IMR-90 (cell line): Measurements from ENCODE around the gene NR6A1. TPM values are rescaled to one million over a fixed set of nuclear protein-coding genes. Genes with fewer than 3 reads are reported as not detected.

Experiments used
- ATAC-seq: fragments of 200-7000 bp; cut with Tn5 transposase; 2 replicates; pipeline ENCODE4 v1.9.1; 2020; ENCODE audit warnings: low read depth, mild to moderate bottlenecking, moderate library complexity
- BruUV-seq: library from RNA; stranded (reverse); fragments of 400-500 nt; replicated peaks from 2 replicates; lab custom pipeline; 2021; lab: Mats Ljungman, UMichigan
- CTCF ChIA-PET: fragments of 300-600 bp; formaldehyde crosslinking; extraction: SDS; loops from one replicate; lab custom pipeline; 2021; ENCODE audit warnings: antibody characterized with exemption; lab: Yijun Ruan, JAX
- POLR2A ChIA-PET: fragments of 300-600 bp; sonication (Branson Sonifier 250); formaldehyde crosslinking; loops from one replicate; lab custom pipeline; 2022; ENCODE audit warnings: antibody characterized with exemption; ENCODE audit not compliant: unreplicated experiment; lab: Charles Lee
- DNase-seq: peaks from one replicate; pipeline ENCODE4 v3.0.0; 2013
- H2AFZ ChIP-seq: replicated peaks from 2 replicates; pipeline ENCODE3; 2013; ENCODE audit warnings: low read length, mild to moderate bottlenecking; ENCODE audit not compliant: poor library complexity
- H2AK5ac ChIP-seq: 2 replicates; pipeline ENCODE4 v1.6.1; 2013; ENCODE audit warnings: low read depth, low read length, inconsistent platforms
- H2AK9ac ChIP-seq: replicated peaks from 2 replicates; pipeline ENCODE3; 2013; ENCODE audit warnings: mild to moderate bottlenecking, low read depth, low read length, moderate library complexity; ENCODE audit not compliant: poor library complexity
- H2BK120ac ChIP-seq: 2 replicates; pipeline ENCODE4 v1.6.1; 2013; ENCODE audit warnings: low read depth, low read length, inconsistent platforms
- H2BK15ac ChIP-seq: 3 replicates; pipeline ENCODE4 v1.6.1; 2013; ENCODE audit warnings: low read depth, low read length, inconsistent platforms
- H2BK20ac ChIP-seq: 2 replicates; pipeline ENCODE4 v1.6.1; 2013; ENCODE audit warnings: low read depth, mild to moderate bottlenecking, inconsistent platforms, low read length, moderate library complexity
- H2BK5ac ChIP-seq: 2 replicates; pipeline ENCODE4 v1.6.1; 2013; ENCODE audit warnings: mild to moderate bottlenecking, low read depth, low read length, inconsistent platforms; ENCODE audit not compliant: poor library complexity, severe bottlenecking
- H3K14ac ChIP-seq: replicated peaks from 2 replicates; pipeline ENCODE4 v1.6.1; 2013; ENCODE audit warnings: low read depth, low read length, inconsistent platforms
- H3K18ac ChIP-seq: 2 replicates; pipeline ENCODE4 v1.6.1; 2013; ENCODE audit warnings: low read depth, low read length, control low read depth
- H3K23ac ChIP-seq: 2 replicates; pipeline ENCODE4 v1.6.1; 2013; ENCODE audit warnings: low read depth, low read length, inconsistent platforms
- H3K27ac ChIP-seq: 2 replicates; pipeline ENCODE4 v1.5.1; 2013; ENCODE audit warnings: mild to moderate bottlenecking, control low read depth, low read length; ENCODE audit not compliant: insufficient read depth
- H3K27me3 ChIP-seq: 2 replicates; pipeline ENCODE4 v1.6.1; 2013; ENCODE audit warnings: low read length; ENCODE audit not compliant: control insufficient read depth, insufficient read depth
- H3K36me3 ChIP-seq: 2 replicates; pipeline ENCODE4 v1.6.1; 2013; ENCODE audit warnings: low read length, mixed read lengths; ENCODE audit not compliant: control insufficient read depth, insufficient read depth
- H3K4ac ChIP-seq: 2 replicates; pipeline ENCODE4 v1.6.1; 2013; ENCODE audit warnings: low read depth, low read length, inconsistent platforms
- H3K4me1 ChIP-seq: 2 replicates; pipeline ENCODE4 v1.6.1; 2013; ENCODE audit warnings: low read length, mixed read lengths; ENCODE audit not compliant: control insufficient read depth, insufficient read depth
- H3K4me2 ChIP-seq: 2 replicates; pipeline ENCODE4 v1.6.1; 2013; ENCODE audit warnings: low read depth, mild to moderate bottlenecking, control low read depth, low read length, moderate library complexity
- H3K4me3 ChIP-seq: 2 replicates; pipeline ENCODE4 v1.5.1; 2013; ENCODE audit warnings: low read depth, mild to moderate bottlenecking, control low read depth, low read length, moderate library complexity; ENCODE audit not compliant: insufficient read depth
- H3K56ac ChIP-seq: 2 replicates; pipeline ENCODE4 v1.6.1; 2013; ENCODE audit warnings: low read length, inconsistent platforms; ENCODE audit not compliant: insufficient read depth; ENCODE audit errors: extremely low read depth
- H3K79me1 ChIP-seq, 2 experiments: 2 replicates each; pipeline ENCODE4 v1.6.1; 2013; ENCODE audit warnings: low read length in 2 of 2, inconsistent platforms in 1 of 2, low read depth in 1 of 2
- H3K9ac ChIP-seq: 2 replicates; pipeline ENCODE4 v1.6.1; 2013; ENCODE audit warnings: low read depth, low read length, control low read depth
- H3K9me1 ChIP-seq: 2 replicates; pipeline ENCODE4 v1.6.1; 2013; ENCODE audit warnings: low read length, inconsistent platforms; ENCODE audit not compliant: insufficient read depth
- H3K9me3 ChIP-seq: 2 replicates; pipeline ENCODE4 v1.6.1; 2013; ENCODE audit warnings: low read length; ENCODE audit not compliant: control insufficient read depth, insufficient read depth
- H4K20me1 ChIP-seq: 2 replicates; pipeline ENCODE4 v1.6.1; 2013; ENCODE audit warnings: low read length, inconsistent platforms; ENCODE audit not compliant: insufficient read depth
- H4K5ac ChIP-seq: 2 replicates; pipeline ENCODE4 v1.6.1; 2013; ENCODE audit warnings: mild to moderate bottlenecking, low read depth, low read length, control low read depth
- H4K8ac ChIP-seq, 2 experiments: 2 replicates each; pipeline ENCODE4 v1.6.1; 2013; ENCODE audit warnings: low read depth in 2 of 2, low read length in 2 of 2, control low read depth in 1 of 2, inconsistent platforms in 1 of 2
- H4K91ac ChIP-seq: 2 replicates; pipeline ENCODE4 v1.6.1; 2013; ENCODE audit warnings: low read depth, low read length, inconsistent platforms; ENCODE audit not compliant: insufficient read depth
- BHLHE40 ChIP-seq: fragments of 150-350 bp; IDR thresholded peaks from 2 replicates; pipeline ENCODE4 v1.6.1; 2016; ENCODE audit warnings: mild to moderate bottlenecking, low read depth, low read length
- CEBPB ChIP-seq: IDR thresholded peaks from 2 replicates; pipeline ENCODE4 v1.6.1; 2012; ENCODE audit warnings: low read depth, low read length, improper control_type of control experiment
- CHD1 ChIP-seq: IDR thresholded peaks from 2 replicates; pipeline ENCODE4 v1.6.1; 2012; ENCODE audit warnings: low read depth, low read length, improper control_type of control experiment
- FOS ChIP-seq: fragments of 150-350 bp; IDR thresholded peaks from 2 replicates; pipeline ENCODE4 v1.6.1; 2016; ENCODE audit warnings: low read depth, low read length
- MAFK ChIP-seq: IDR thresholded peaks from 2 replicates; pipeline ENCODE4 v1.6.1; 2012; ENCODE audit warnings: low read depth, low read length, improper control_type of control experiment
- MAZ ChIP-seq: IDR thresholded peaks from 2 replicates; pipeline ENCODE4 v1.6.1; 2012; ENCODE audit warnings: low read depth, mild to moderate bottlenecking, low read length, improper control_type of control experiment, moderate library complexity, borderline replicate concordance
- MXI1 ChIP-seq: IDR thresholded peaks from 2 replicates; pipeline ENCODE4 v1.6.1; 2012; ENCODE audit warnings: low read depth, mild to moderate bottlenecking, low read length, moderate library complexity, borderline replicate concordance
- NFE2L2 ChIP-seq: fragments of 150-350 bp; IDR thresholded peaks from 2 replicates; pipeline ENCODE4 v1.6.1; 2016; ENCODE audit warnings: low read depth, mild to moderate bottlenecking, low read length
- POLR2A ChIP-seq: IDR thresholded peaks from 2 replicates; pipeline ENCODE4 v1.6.1; 2012; ENCODE audit warnings: mild to moderate bottlenecking, low read depth, low read length
- RAD21 ChIP-seq: IDR thresholded peaks from 2 replicates; pipeline ENCODE4 v1.6.1; 2012; ENCODE audit warnings: low read length, improper control_type of control experiment
- RCOR1 ChIP-seq: IDR thresholded peaks from 2 replicates; pipeline ENCODE4 v1.6.1; 2012; ENCODE audit warnings: mild to moderate bottlenecking, low read length, improper control_type of control experiment; ENCODE audit not compliant: insufficient replicate concordance
- RFX5 ChIP-seq: IDR thresholded peaks from 2 replicates; pipeline ENCODE4 v1.8.0; 2012; ENCODE audit warnings: low read depth, mild to moderate bottlenecking, low read length, moderate library complexity
- SMC3 ChIP-seq: fragments of 150-350 bp; IDR thresholded peaks from 2 replicates; pipeline ENCODE4 v1.6.1; 2016; ENCODE audit warnings: low read depth, mild to moderate bottlenecking, antibody characterized with exemption, low read length, moderate library complexity
- WGBS, 2 experiments: methylation state at CpG; one replicate each; pipeline versions ENCODE4 v1.1.5 to v1.1.7; 2013; ENCODE audit warnings: missing lambda C conversion rate in 2 of 2; ENCODE audit not compliant: insufficient read length in 1 of 2; ENCODE audit errors: extremely low coverage in 2 of 2; 5-methylcytosine and 5-hydroxymethylcytosine counted together
- dilution Hi-C: fragments of 300-500 bp; cut with HindIII; formaldehyde crosslinking; loops from one replicate; pipeline ENCODE4 v1.14.3; 2018; ENCODE audit warnings: low sequenced_read_pairs; ENCODE audit not compliant: unreplicated experiment
- in situ Hi-C: fragments of 300-500 bp; cut with MboI; formaldehyde crosslinking; loops from 3 replicates; pipeline ENCODE4 v1.14.3; 2019; ENCODE audit warnings: low sequenced_read_pairs, inconsistent platforms, mixed read lengths
- intact Hi-C: fragments of 100-400 bp; cut with micrococcal nuclease; formaldehyde crosslinking; loops from 2 replicates; pipeline ENCODE4 v1.10.0; 2022
- polyA plus RNA-seq, 3 experiments: library from polyadenylated mRNA; depleted of rRNA; stranded (reverse); fragments of >200 nt; gene quantifications; 2 replicates each; pipeline ENCODE4 v1.2.3, GENCODE V29; 2012; ENCODE audit warnings: low replicate concordance in 1 of 3
- total RNA-seq: library from RNA; depleted of rRNA; stranded (reverse); fragments of >200 nt; gene quantifications from 2 replicates; pipeline ENCODE4 v1.2.3, GENCODE V29; 2012
- TF ChIP-seq, protein P1 (sequence below): conservative IDR thresholded peaks from 2 replicates; pipeline ENCODE4 v1.5.1; 2012; ENCODE audit warnings: mild to moderate bottlenecking, low read depth, low read length, improper control_type of control experiment
- TF ChIP-seq, protein P2 (sequence below): fragments of 150-350 bp; IDR thresholded peaks from 2 replicates; pipeline ENCODE4 v1.6.1; 2016; ENCODE audit warnings: low read depth, mild to moderate bottlenecking, low read length, moderate library complexity, borderline replicate concordance
- TF ChIP-seq, protein P3 (sequence below): fragments of 150-350 bp; IDR thresholded peaks from 2 replicates; pipeline ENCODE4 v1.6.1; 2017; ENCODE audit warnings: mild to moderate bottlenecking, antibody characterized with exemption, low read length, low read depth

NR6A1 gene
- total and polyA plus RNA-seq, 2 of the 4 experiments (the other 2 are of a cell fraction): 0.14 to 0.36 TPM

DNA sequence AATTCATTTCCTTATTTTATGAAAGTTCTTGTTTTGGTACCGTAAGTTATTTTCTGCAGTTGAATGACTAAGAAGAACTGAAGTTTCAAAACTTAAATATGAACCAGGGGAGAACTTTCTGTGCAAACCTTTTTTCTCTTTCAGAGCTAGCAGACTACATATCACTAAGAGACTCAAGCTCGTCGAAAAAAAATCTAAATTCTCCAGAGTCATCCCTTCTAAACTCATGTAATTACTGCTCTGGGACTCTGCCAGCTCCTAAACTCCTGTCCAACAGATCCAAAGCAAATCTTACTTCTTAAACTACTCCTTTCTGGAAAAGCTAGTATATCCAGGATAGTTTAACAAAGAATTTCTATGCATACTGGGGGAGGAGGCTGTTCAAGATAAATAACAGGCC is 176.9 kb downstream of the NR6A1 start:
- no peaks in the 10 kb centered on the region for H4K20me1 ChIP-seq
- H3K4ac ChIP-seq: no peak overlapping the region
- in situ Hi-C loops (no loop called here), dilution Hi-C loops (no loop called here), intact Hi-C loops (loop anchor here (5.0 kb wide), 1 partner anchor 332 kb away; no protein-coding TSS in a partner anchor)
- ATAC-seq: peak; percentile 40
- no peak overlapping the region for H2BK5ac ChIP-seq
- peaks cover 6% of the 10 kb centered on the region for H3K4me1 ChIP-seq
- H2BK20ac ChIP-seq: no peak overlapping the region
- H4K8ac ChIP-seq: no peak overlapping the region
- no peak overlapping the region for H3K18ac ChIP-seq
- H2AK5ac ChIP-seq: no peak overlapping the region
- H2BK15ac ChIP-seq: no peak overlapping the region
- TF ChIP-seq BHLHE40 (no peak), SMC3 (no peak), MXI1 (no peak), MAZ (no peak), POLR2A (no peak), MAFK (no peak), RFX5 (no peak), FOS (no peak), RAD21 (no peak), RCOR1 (no peak), CEBPB (no peak), CHD1 (no peak), NFE2L2 (no peak)
- TF ChIP-seq, protein P1, sequence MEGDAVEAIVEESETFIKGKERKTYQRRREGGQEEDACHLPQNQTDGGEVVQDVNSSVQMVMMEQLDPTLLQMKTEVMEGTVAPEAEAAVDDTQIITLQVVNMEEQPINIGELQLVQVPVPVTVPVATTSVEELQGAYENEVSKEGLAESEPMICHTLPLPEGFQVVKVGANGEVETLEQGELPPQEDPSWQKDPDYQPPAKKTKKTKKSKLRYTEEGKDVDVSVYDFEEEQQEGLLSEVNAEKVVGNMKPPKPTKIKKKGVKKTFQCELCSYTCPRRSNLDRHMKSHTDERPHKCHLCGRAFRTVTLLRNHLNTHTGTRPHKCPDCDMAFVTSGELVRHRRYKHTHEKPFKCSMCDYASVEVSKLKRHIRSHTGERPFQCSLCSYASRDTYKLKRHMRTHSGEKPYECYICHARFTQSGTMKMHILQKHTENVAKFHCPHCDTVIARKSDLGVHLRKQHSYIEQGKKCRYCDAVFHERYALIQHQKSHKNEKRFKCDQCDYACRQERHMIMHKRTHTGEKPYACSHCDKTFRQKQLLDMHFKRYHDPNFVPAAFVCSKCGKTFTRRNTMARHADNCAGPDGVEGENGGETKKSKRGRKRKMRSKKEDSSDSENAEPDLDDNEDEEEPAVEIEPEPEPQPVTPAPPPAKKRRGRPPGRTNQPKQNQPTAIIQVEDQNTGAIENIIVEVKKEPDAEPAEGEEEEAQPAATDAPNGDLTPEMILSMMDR: no peak
- TF ChIP-seq, protein P2, sequence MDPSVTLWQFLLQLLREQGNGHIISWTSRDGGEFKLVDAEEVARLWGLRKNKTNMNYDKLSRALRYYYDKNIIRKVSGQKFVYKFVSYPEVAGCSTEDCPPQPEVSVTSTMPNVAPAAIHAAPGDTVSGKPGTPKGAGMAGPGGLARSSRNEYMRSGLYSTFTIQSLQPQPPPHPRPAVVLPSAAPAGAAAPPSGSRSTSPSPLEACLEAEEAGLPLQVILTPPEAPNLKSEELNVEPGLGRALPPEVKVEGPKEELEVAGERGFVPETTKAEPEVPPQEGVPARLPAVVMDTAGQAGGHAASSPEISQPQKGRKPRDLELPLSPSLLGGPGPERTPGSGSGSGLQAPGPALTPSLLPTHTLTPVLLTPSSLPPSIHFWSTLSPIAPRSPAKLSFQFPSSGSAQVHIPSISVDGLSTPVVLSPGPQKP: no peak
- TF ChIP-seq, protein P3, sequence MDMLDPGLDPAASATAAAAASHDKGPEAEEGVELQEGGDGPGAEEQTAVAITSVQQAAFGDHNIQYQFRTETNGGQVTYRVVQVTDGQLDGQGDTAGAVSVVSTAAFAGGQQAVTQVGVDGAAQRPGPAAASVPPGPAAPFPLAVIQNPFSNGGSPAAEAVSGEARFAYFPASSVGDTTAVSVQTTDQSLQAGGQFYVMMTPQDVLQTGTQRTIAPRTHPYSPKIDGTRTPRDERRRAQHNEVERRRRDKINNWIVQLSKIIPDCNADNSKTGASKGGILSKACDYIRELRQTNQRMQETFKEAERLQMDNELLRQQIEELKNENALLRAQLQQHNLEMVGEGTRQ: no peak
- H3K56ac ChIP-seq: no peak overlapping the region
- DNase-seq: peak; percentile 20
- no TSS peak for BruUV-seq
- H3K79me1 ChIP-seq: no peaks in the 10 kb centered on the region
- H3K9me3 ChIP-seq: no peaks in the 10 kb centered on the region
- 29% methylated on average over 2 of the region's 3 CpGs; no CpG with 5 or more reads in 1 of the 2 experiments for WGBS, 2 experiments
- H3K14ac ChIP-seq: no peak overlapping the region
- no peaks in the 10 kb centered on the region for H3K9me1 ChIP-seq
- no peak overlapping the region for H3K9ac ChIP-seq
- H2BK120ac ChIP-seq: no peak overlapping the region
- no peak overlapping the region for H2AFZ ChIP-seq
- no peaks in the 10 kb centered on the region for H3K36me3 ChIP-seq
- POLR2A ChIA-PET: no interaction called here
- H3K23ac ChIP-seq: no peak overlapping the region
- CTCF ChIA-PET: interaction anchor here (0.9 to 1.7 kb wide), 6 partner anchors 12 to 117 kb away, joined by 3 to 7 read pairs (median 3); no protein-coding TSS in a partner anchor
- H2AK9ac ChIP-seq: no peak overlapping the region
- no peak overlapping the region for H3K4me3 ChIP-seq
- no peak overlapping the region for H3K27ac ChIP-seq
- no peak overlapping the region for H4K5ac ChIP-seq
- peak overlapping the region; percentile 27; the same call in 1 of the 2 replicates for H3K4me2 ChIP-seq
- H4K91ac ChIP-seq: no peak overlapping the region
- H3K27me3 ChIP-seq: peaks cover 10% of the 10 kb centered on the region
